Thyroid gland (tissue), 4 donors: ENCODE data around the gene C4orf50. TPM values are rescaled to one million over a fixed set of nuclear protein-coding genes. Genes with fewer than 3 reads are reported as not detected.

Experiments
- DNase-seq, 2 donors: peaks; one replicate each; pipeline ENCODE4 v3.0.0-alpha.2; 2019
- H3K27ac ChIP-seq, 3 donors: fragments of 200-600 bp; sonication (generic); 1 replicate in 2 of 3; 2 replicates in 1 of 3; pipeline ENCODE4 v1.5.1; 2016 to 2019; ENCODE audit warnings: mild to moderate bottlenecking in 1 of 3, moderate library complexity in 1 of 3
- H3K27me3 ChIP-seq: fragments of 200-600 bp; sonication (generic); one replicate; pipeline ENCODE4 v1.5.1; 2019
- H3K36me3 ChIP-seq, 2 donors: fragments of 200-600 bp; sonication (generic); one replicate each; pipeline ENCODE4 v1.5.1; 2016 to 2019
- H3K4me1 ChIP-seq, 2 donors: fragments of 200-600 bp; sonication (generic); one replicate each; pipeline ENCODE4 v1.5.1; 2017 to 2019
- H3K4me3 ChIP-seq, 3 donors: fragments of 200-600 bp; sonication (generic); replicated peaks in 1 of 3; 1 replicate in 2 of 3; 2 replicates in 1 of 3; pipeline ENCODE4 v1.5.1; 2016; ENCODE audit warnings: mild to moderate bottlenecking in 1 of 3
- H3K9me3 ChIP-seq: fragments of 200-600 bp; sonication (generic); one replicate; pipeline ENCODE4 v1.5.1; 2017
- CTCF ChIP-seq, 6 experiments: fragments of 200-600 bp in 3 of 6; fragments of 450-650 bp in 3 of 6; sonication (generic) in 3 of 6; IDR thresholded peaks; one replicate each; pipeline ENCODE4 v1.5.1; 2016 to 2019; ENCODE audit warnings: antibody characterized with exemption in 6 of 6, mild to moderate bottlenecking in 2 of 6, inconsistent platforms in 1 of 6, moderate library complexity in 1 of 6
- POLR2A ChIP-seq, 2 donors: fragments of 450-650 bp; IDR thresholded peaks; one replicate each; pipeline ENCODE4 v1.6.1; 2017; ENCODE audit warnings: antibody characterized with exemption in 2 of 2, mild to moderate bottlenecking in 2 of 2, moderate library complexity in 1 of 2
- WGBS, 2 donors: methylation state at CpG; one replicate each; pipeline ENCODE4 v1.1.5; 2017; 5-methylcytosine and 5-hydroxymethylcytosine counted together
- intact Hi-C: fragments of 100-400 bp; cut with DNase I; formaldehyde crosslinking; loops from one replicate; pipeline ENCODE4 v1.15.1; 2023
- total RNA-seq, 4 donors: library from RNA; depleted of rRNA; stranded (reverse); fragments of >200 nt; gene quantifications; one replicate each; pipeline ENCODE4 v1.2.3, GENCODE V29; 2016

C4orf50 gene
- under 1 TPM in 3 of 4 donors, not detected in 1; 0.11 to 0.15 (median 0.13) TPM for total RNA-seq

DNA sequence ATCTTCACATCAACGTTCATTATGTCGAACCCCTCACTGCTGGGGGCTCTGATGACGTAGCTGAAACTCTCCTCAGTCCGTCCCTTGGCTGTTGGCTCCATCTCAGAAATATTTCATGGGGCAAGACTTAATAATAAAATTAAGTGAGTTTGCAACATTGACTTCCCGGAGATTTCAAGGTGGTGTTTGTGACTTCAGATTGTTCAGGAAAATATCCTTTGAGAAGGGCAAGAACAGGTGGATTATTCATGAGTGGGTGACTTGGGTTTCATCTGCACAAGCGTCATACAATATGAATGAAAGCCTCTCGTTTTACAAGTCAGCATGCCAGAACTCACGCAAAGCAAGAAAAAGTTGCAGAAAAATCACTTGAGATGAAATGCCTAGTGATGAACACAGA lies at the start of gene C4orf50:
C4orf50 (minus strand) TSS at position 101 of the 400 bp plus-strand sequence.
- WGBS, 2 donors = 74 to 77% methylated on average over 8 of the region's 8 CpGs
- intact Hi-C loops = no loop called here
- TF ChIP-seq CTCF (IDR thresholded peaks at IDR 0.05) (no peak), POLR2A (IDR thresholded peaks at IDR 0.05) (no peak)
- H3K27me3 ChIP-seq = no peaks in the 10 kb centered on the region
- no peaks in the 10 kb centered on the region for H3K9me3 ChIP-seq
- no peaks in the 10 kb centered on the region for H3K4me1 ChIP-seq
- no peak within 1 kb of the TSS for H3K27ac ChIP-seq
- no peak for DNase-seq
- no peak within 1 kb of the TSS for H3K4me3 ChIP-seq
- no peaks in the 10 kb centered on the region for H3K36me3 ChIP-seq

DNA sequence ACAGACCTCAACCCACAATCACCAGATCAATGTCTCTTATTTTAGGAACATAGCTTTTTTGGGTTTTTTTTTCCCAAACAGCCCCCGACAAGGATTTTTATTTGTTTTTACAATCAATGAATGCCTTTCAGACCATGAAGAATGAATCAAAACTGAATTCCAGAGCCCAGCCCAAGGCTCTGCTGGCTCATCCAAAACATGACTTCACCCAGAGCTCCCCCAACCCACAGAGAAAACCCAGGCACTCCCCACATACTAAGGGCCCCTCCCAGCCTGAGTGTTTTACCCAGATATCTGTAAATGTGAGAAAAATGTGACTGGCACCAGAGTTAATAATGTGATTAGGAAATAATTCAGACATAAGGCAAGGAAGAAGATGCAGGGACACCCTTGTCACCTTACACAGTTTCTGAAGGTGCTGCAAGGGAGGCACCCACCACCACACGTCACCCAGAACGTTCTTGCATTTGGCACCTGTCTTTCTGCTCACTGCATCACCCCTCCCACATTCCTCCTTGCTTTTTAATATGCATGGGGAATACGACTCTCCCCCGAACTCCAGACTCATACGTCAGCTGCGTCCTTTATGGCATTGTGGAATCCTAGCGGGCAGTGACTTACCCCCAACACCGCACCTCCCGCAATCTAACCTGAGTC lies 47.8 kb upstream of the C4orf50 start:
- peak overlapping the region; percentile 42 to 82 (median 80) for H3K27ac ChIP-seq
- intact Hi-C loops = no loop called here
- peaks cover 26 to 32% of the 10 kb centered on the region in 2 donors for H3K4me1 ChIP-seq
- H3K9me3 ChIP-seq = no peaks in the 10 kb centered on the region
- peak; percentile 29 to 53 for DNase-seq
- no peak overlapping the region for H3K4me3 ChIP-seq
- no peak for TF ChIP-seq CTCF (IDR thresholded peaks at IDR 0.05)
- TF ChIP-seq POLR2A (IDR thresholded peaks at IDR 0.05) = no peak
- no peaks in the 10 kb centered on the region for H3K27me3 ChIP-seq
- 73 to 76% methylated on average over 10 of the region's 10 CpGs for WGBS, 2 donors
- H3K36me3 ChIP-seq = no peaks in the 10 kb centered on the region

GRCh38 chr4:6065166-6065565 lies 46.9 kb upstream of the C4orf50 start:
- TF ChIP-seq CTCF (IDR thresholded peaks at IDR 0.05) (no peak), POLR2A (IDR thresholded peaks at IDR 0.05) (peak in 1 of 2 donors; percentile 43)
- WGBS, 2 donors = 40 to 49% methylated on average over 5 of the region's 5 CpGs
- Histone ChIP-seq H3K9me3 (no peaks in the 10 kb centered on the region), H3K4me1 (peaks cover 24 to 31% of the 10 kb centered on the region in 2 donors), H3K36me3 (no peaks in the 10 kb centered on the region), H3K27me3 (no peaks in the 10 kb centered on the region), H3K27ac (peak overlapping the region; percentile 72 to 82 (median 80)), H3K4me3 (no peak overlapping the region)
- intact Hi-C loops = no loop called here
- DNase-seq = peak; percentile 89 to 90

DNA sequence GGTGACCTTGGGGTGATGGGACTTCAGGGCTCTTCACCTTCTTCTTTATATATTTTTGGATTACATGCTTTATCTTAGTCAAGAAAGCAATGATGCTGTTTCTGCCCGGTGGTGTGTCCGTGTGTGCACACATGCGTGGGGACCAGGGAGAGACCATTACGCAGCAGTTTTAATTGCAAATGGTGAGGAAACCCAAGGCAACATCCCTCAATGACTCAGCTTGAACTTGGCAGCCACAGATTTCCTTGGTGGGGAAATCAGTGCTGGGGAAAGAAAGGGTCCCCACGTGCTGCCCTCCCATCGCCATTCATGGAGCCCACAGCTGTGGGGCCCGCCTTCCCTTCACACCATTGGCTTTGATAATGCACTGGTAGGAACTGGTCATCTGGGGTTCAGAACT lies 46.2 kb upstream of the C4orf50 start:
- no peak overlapping the region for H3K4me3 ChIP-seq
- intact Hi-C loops = no loop called here
- H3K27me3 ChIP-seq = no peaks in the 10 kb centered on the region
- H3K36me3 ChIP-seq = no peaks in the 10 kb centered on the region
- TF ChIP-seq POLR2A (IDR thresholded peaks at IDR 0.05) (no peak), CTCF (IDR thresholded peaks at IDR 0.05) (no peak)
- 86 to 91% methylated on average over 4 to 7 of the region's 7 CpGs for WGBS, 2 donors
- peak overlapping the region; percentile 72 to 82 (median 80) for H3K27ac ChIP-seq
- H3K4me1 ChIP-seq = peaks cover 24 to 31% of the 10 kb centered on the region in 2 donors
- no peak for DNase-seq
- H3K9me3 ChIP-seq = no peaks in the 10 kb centered on the region

GRCh38 chr4:6063684-6064083 lies 45.5 kb upstream of the C4orf50 start:
- intact Hi-C loops = no loop called here
- no peak for TF ChIP-seq POLR2A (IDR thresholded peaks at IDR 0.05)
- no peak for TF ChIP-seq CTCF (IDR thresholded peaks at IDR 0.05)
- no peak for DNase-seq
- Histone ChIP-seq H3K4me3 (no peak overlapping the region), H3K9me3 (no peaks in the 10 kb centered on the region), H3K27me3 (no peaks in the 10 kb centered on the region), H3K4me1 (peaks cover 24 to 31% of the 10 kb centered on the region in 2 donors), H3K27ac (peak overlapping the region; percentile 72 to 82 (median 80)), H3K36me3 (no peaks in the 10 kb centered on the region)
- 94 to 95% methylated on average over 8 to 10 of the region's 10 CpGs for WGBS, 2 donors
